SH-SY5Y (cell line): ENCODE results near the gene CIC.

ENCODE experiments used
- GATA2 ChIP-seq: IDR thresholded peaks from 2 replicates; pipeline ENCODE4 v1.6.1; 2011; ENCODE audit warnings: mild to moderate bottlenecking, low read depth, low read length
- GATA3 ChIP-seq: IDR thresholded peaks from 2 replicates; pipeline ENCODE4 v1.6.1; 2011; ENCODE audit warnings: low read depth, mild to moderate bottlenecking, low read length, moderate library complexity

DNA sequence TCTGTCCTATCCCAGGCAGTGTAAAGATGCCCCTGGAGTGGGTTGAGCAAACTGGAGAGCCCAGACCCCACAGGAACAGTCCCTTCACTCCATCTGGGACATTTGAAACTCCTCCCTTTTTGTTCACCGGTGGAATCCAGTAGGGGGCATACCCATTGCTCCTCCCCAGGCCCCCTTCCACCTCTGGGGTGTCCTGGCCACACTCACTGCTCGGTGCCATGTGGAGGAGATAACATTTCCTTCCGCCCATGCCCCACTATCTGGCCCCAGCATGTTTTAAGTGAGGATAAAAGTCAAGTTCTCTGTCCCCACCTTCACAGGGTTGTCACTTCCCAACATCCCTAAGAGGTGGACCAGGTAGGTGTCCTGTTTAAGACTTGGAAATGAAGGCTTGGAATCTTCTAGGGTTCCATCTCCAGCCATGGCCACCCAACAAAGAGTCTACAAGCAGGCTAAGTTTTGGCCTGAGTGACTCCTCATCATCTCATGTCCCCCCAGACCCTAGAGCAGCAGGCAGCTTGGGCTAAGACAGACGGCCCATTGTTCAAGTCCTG lies 39.7 kb upstream of the CIC start:
- TF ChIP-seq GATA3 (no peak), GATA2 (no peak)
